NT2/D1 (cell line): ENCODE data around the gene ZNF234.

Source experiments
- SUZ12 ChIP-seq: IDR thresholded peaks from 2 replicates; pipeline ENCODE4 v1.6.1; 2011; ENCODE audit not compliant: insufficient read length, insufficient read depth; ENCODE audit errors: extremely low read depth
- YY1 ChIP-seq: IDR thresholded peaks from 2 replicates; pipeline ENCODE4 v1.6.1; 2011; ENCODE audit not compliant: insufficient read length, insufficient read depth
- ZNF274 ChIP-seq: IDR thresholded peaks from 2 replicates; pipeline ENCODE4 v1.6.1; 2011; ENCODE audit warnings: mild to moderate bottlenecking, low read depth, low read length

GRCh38 chr19:44202974-44203373 is 61.6 kb downstream of the ZNF234 start:
- TF ChIP-seq ZNF274 (no peak), YY1 (no peak), SUZ12 (no peak)
